Astrocyte (in vitro differentiated cells and primary cell): ENCODE data around the gene ATXN1. TPM values are rescaled to one million over a fixed set of nuclear protein-coding genes. Genes with fewer than 3 reads are reported as not detected.

Experiments
- DNase-seq: peaks from one replicate; pipeline ENCODE4 v3.0.0-alpha.2; 2010; ENCODE audit warnings: low read depth
- FAIRE-seq: peaks from 2 replicates; lab custom pipeline; 2011; peaks lifted over from hg19 to GRCh38; lab: Jason Lieb, UNC
- H2AFZ ChIP-seq: 2 replicates; pipeline ENCODE4 v1.6.0; 2012; ENCODE audit warnings: low read depth, low read length, inconsistent platforms
- H3K27ac ChIP-seq: 2 replicates; pipeline ENCODE4 v1.5.1; 2011; ENCODE audit warnings: low read depth, low read length, inconsistent platforms
- H3K27me3 ChIP-seq: 2 replicates; pipeline ENCODE4 v1.6.0; 2011; ENCODE audit warnings: low read length, inconsistent platforms; ENCODE audit not compliant: insufficient read depth
- H3K36me3 ChIP-seq: 2 replicates; pipeline ENCODE4 v1.5.1; 2011; ENCODE audit warnings: low read length, inconsistent platforms; ENCODE audit not compliant: insufficient read depth
- H3K4me1 ChIP-seq: 2 replicates; pipeline ENCODE4 v1.5.1; 2011; ENCODE audit warnings: low read length, inconsistent platforms; ENCODE audit not compliant: insufficient read depth
- H3K4me2 ChIP-seq: 2 replicates; pipeline ENCODE4 v1.6.0; 2012; ENCODE audit warnings: low read length, inconsistent platforms
- H3K4me3 ChIP-seq: 2 replicates; pipeline ENCODE4 v1.5.1; 2011; ENCODE audit warnings: low read depth, mild to moderate bottlenecking, low read length, inconsistent platforms; ENCODE audit not compliant: insufficient read depth
- H3K79me2 ChIP-seq: 2 replicates; pipeline ENCODE4 v1.6.0; 2012; ENCODE audit warnings: mild to moderate bottlenecking, low read length, inconsistent platforms; ENCODE audit not compliant: insufficient read depth
- H3K9ac ChIP-seq: 2 replicates; pipeline ENCODE4 v1.6.0; 2012; ENCODE audit warnings: mild to moderate bottlenecking, low read length, inconsistent platforms
- H3K9me3 ChIP-seq: 2 replicates; pipeline ENCODE4 v1.5.1; 2012; ENCODE audit warnings: low read depth, mild to moderate bottlenecking, low read length, inconsistent platforms; ENCODE audit not compliant: insufficient read depth
- H4K20me1 ChIP-seq: 2 replicates; pipeline ENCODE4 v1.6.0; 2012; ENCODE audit warnings: low read length, inconsistent platforms; ENCODE audit not compliant: insufficient read depth
- H3K27ac Mint-ChIP-seq: one replicate; pipeline ENCODE4 v1.8.0; 2021; ENCODE audit warnings: mild to moderate bottlenecking, mixed read lengths; ENCODE audit not compliant: unreplicated experiment
- H3K27me3 Mint-ChIP-seq: one replicate; pipeline ENCODE4 v1.8.0; 2021; ENCODE audit warnings: low read depth, mixed read lengths; ENCODE audit not compliant: unreplicated experiment
- H3K36me3 Mint-ChIP-seq: one replicate; pipeline ENCODE4 v1.8.0; 2021; ENCODE audit warnings: low read depth, mixed read lengths; ENCODE audit not compliant: unreplicated experiment
- H3K4me1 Mint-ChIP-seq: one replicate; pipeline ENCODE4 v1.8.0; 2021; ENCODE audit warnings: low read depth, mixed read lengths; ENCODE audit not compliant: unreplicated experiment
- H3K4me3 Mint-ChIP-seq: one replicate; pipeline ENCODE4 v1.8.0; 2021; ENCODE audit warnings: mild to moderate bottlenecking, moderate library complexity, mixed read lengths; ENCODE audit not compliant: unreplicated experiment
- H3K9me3 Mint-ChIP-seq: one replicate; pipeline ENCODE4 v1.8.0; 2021; ENCODE audit warnings: mild to moderate bottlenecking, mixed read lengths; ENCODE audit not compliant: unreplicated experiment
- CTCF ChIP-seq: IDR thresholded peaks from 2 replicates; pipeline ENCODE4 v1.5.1; 2011; ENCODE audit warnings: low read depth, mild to moderate bottlenecking, inconsistent platforms, low read length, moderate library complexity; ENCODE audit not compliant: insufficient read depth
- EZH2 ChIP-seq: IDR thresholded peaks from 2 replicates; pipeline ENCODE4 v1.6.1; 2012; ENCODE audit warnings: mild to moderate bottlenecking, low read length, inconsistent platforms; ENCODE audit not compliant: insufficient read depth
- total RNA-seq: library from RNA; stranded (reverse); gene quantifications from 2 replicates; pipeline ENCODE4 v1.2.1, GENCODE V29; 2021

The ATXN1 gene
- total RNA-seq, 1 donor from 2014 or later, result 70.9 TPM

GRCh38 chr6:16754274-16754673 is 7.0 kb downstream of the ATXN1 start:
- H3K36me3 Mint-ChIP-seq, result peaks cover 9% of the 10 kb centered on the region
- no peaks in the 10 kb centered on the region for H3K27me3 Mint-ChIP-seq
- Histone ChIP-seq H3K36me3 (peaks cover 4% of the 10 kb centered on the region), H3K4me3 (no peak overlapping the region), H4K20me1 (peaks cover 42% of the 10 kb centered on the region), H3K4me2 (no peak overlapping the region), H3K9me3 (no peaks in the 10 kb centered on the region), H3K27me3 (no peaks in the 10 kb centered on the region), H3K9ac (no peak overlapping the region), H3K27ac (no peak overlapping the region), H3K79me2 (peaks cover 95% of the 10 kb centered on the region), H3K4me1 (peaks cover 56% of the 10 kb centered on the region), H2AFZ (no peak overlapping the region)
- peaks cover 74% of the 10 kb centered on the region for H3K4me1 Mint-ChIP-seq
- no peaks in the 10 kb centered on the region for H3K9me3 Mint-ChIP-seq
- DNase-seq, result no peak
- no peak for TF ChIP-seq EZH2
- no peak for TF ChIP-seq CTCF
- no peak overlapping the region for H3K27ac Mint-ChIP-seq
- FAIRE-seq, result peak; percentile 60
- no peak overlapping the region for H3K4me3 Mint-ChIP-seq

GRCh38 chr6:16753341-16753740 is 7.9 kb downstream of the ATXN1 start:
- Histone ChIP-seq H3K4me2 (no peak overlapping the region), H4K20me1 (peaks cover 33% of the 10 kb centered on the region), H3K9ac (no peak overlapping the region), H3K4me1 (peaks cover 50% of the 10 kb centered on the region), H3K9me3 (no peaks in the 10 kb centered on the region), H2AFZ (no peak overlapping the region), H3K4me3 (no peak overlapping the region), H3K79me2 (peaks cover 95% of the 10 kb centered on the region), H3K27me3 (no peaks in the 10 kb centered on the region), H3K36me3 (peaks cover 4% of the 10 kb centered on the region), H3K27ac (no peak overlapping the region)
- Mint-ChIP-seq H3K9me3 (no peaks in the 10 kb centered on the region), H3K27me3 (no peaks in the 10 kb centered on the region), H3K36me3 (peaks cover 12% of the 10 kb centered on the region), H3K27ac (peak overlapping the region; percentile 85), H3K4me3 (peak overlapping the region; percentile 4), H3K4me1 (peaks cover 79% of the 10 kb centered on the region)
- no peak for FAIRE-seq
- TF ChIP-seq EZH2, result no peak
- TF ChIP-seq CTCF, result no peak
- no peak for DNase-seq

- Histone ChIP-seq H3K9ac (peak overlapping the region; percentile 31), H3K27me3 (no peaks in the 10 kb centered on the region), H3K36me3 (peaks cover 4% of the 10 kb centered on the region), H2AFZ (no peak overlapping the region), H3K9me3 (no peaks in the 10 kb centered on the region), H3K4me1 (peaks cover 55% of the 10 kb centered on the region), H4K20me1 (peaks cover 29% of the 10 kb centered on the region), H3K27ac (peak overlapping the region; percentile 80), H3K79me2 (peaks cover 93% of the 10 kb centered on the region), H3K4me2 (peak overlapping the region; percentile 58), H3K4me3 (no peak overlapping the region)
- Mint-ChIP-seq H3K9me3 (no peaks in the 10 kb centered on the region), H3K4me3 (peak overlapping the region; percentile 5), H3K4me1 (peaks cover 77% of the 10 kb centered on the region), H3K27ac (peak overlapping the region; percentile 85), H3K27me3 (no peaks in the 10 kb centered on the region), H3K36me3 (peaks cover 15% of the 10 kb centered on the region)
- peak; percentile 91 for FAIRE-seq
- TF ChIP-seq CTCF (no peak), EZH2 (no peak)
- peak; percentile 89 for DNase-seq
These were observed 8.9 kb downstream of the ATXN1 start for GRCh38 chr6:16752206-16752866.
